ENCODE measurements around the gene NPHP4.

NPHP4 gene

GRCh38 chr1:5949085-5949760, 43.0 kb downstream of the NPHP4 start:
- no peak for FAIRE-seq

DNA sequence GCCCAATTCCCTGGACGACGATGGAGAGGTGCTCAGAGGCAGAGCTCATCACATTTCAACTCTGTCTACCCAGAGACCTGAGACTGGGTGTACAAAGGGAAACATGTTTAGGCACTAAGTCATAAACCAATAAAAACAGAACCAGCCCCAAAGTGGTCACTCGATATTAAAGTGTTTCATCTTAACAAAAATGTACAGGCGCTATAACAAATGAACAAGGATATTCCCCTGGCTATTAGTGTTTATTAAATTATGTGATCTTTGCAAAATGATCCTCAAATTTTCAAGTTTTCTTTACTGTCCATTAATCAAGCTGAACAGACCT, 43.6 kb downstream of the NPHP4 start:
- no peak for FAIRE-seq

DNA sequence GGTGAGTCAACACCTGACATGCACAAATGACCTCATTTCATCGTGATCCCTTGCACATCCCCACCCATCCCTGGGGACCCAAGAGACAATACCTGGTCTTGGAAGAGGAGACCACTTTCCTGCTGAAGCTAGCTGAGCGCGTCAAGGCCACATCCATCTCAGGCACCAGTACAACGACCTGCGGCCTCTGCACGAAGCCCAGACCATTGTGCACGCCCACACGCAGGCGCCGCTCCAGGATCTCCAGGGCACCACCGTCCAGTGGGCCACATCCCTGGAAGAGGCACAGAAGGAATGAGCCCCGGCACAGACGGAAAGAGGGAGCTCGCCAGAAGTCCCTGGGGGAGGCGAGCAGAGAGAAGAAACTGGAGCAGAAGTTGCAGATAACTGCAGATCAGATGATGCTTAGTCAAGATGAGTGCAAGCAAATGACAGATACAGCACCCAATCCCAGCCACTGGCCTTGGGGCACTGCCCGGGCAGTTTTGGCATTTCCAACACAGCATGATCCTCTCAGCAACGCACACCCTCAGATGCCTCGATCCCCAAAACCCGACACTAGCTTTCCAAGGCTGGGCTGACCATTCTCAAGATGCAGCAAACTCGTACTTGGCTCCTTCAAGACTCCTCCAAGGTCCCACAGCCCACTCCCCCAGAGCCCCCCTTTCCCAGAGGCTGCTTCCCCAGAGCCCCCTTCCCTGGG, 44.1 kb downstream of the NPHP4 start:
- FAIRE-seq: no peak

GRCh38 chr1:5947071-5947821, 45.0 kb downstream of the NPHP4 start:
- FAIRE-seq: no peak

- no peak for FAIRE-seq
Measured at GRCh38 chr1:5945445-5945844, 46.8 kb downstream of the NPHP4 start.

DNA sequence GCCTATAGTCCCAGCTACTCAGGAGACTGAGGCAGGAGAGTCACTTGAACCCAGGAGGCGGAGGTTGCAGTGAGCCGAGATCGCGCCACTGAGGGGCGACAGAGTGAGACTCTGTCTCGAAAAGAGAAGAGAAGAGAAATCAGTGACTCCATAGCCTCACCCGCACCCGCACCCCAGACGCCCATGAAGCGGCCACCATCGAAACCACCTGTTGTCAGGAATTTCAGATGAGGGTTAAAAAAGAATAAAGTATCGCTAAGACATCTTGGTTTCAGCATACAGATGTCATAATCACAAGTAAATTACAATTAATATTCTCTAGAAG, 47.4 kb downstream of the NPHP4 start:
- FAIRE-seq: no peak

DNA sequence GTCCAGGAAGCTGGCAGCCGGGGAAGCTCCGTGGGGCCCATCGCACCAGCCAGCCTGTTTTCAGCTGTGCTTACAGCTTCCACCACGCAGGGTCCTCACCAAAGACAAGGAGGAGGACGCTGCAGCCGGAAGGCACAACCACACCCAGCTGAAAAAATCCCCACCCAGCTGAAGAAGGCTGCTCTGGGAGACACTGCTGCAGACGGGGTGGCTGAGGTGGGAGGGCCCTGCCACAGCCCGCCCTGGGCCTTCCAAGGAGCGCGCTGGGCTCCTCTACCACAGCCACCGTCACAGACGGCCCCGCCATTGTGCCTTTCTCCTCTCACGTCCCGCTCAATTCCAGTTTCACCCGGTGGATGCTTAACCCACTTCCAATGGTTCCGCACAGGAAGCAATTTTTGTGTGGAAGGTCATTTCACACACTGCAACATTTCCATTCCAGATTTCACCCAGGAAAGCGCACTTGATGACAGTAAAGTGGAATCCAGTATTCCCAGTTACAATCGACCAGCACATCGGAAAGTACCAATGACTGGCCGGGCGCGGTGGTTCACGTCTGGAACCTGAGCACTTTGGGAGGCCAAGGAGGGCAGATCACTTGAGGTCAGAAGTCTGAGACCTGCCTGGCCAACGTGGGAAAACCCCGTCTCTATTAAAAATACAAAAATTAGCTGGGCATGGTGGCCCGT, 47.9 kb downstream of the NPHP4 start:
- no peak for FAIRE-seq

GRCh38 chr1:5943343-5944124, 48.7 kb downstream of the NPHP4 start:
- no peak for FAIRE-seq

DNA sequence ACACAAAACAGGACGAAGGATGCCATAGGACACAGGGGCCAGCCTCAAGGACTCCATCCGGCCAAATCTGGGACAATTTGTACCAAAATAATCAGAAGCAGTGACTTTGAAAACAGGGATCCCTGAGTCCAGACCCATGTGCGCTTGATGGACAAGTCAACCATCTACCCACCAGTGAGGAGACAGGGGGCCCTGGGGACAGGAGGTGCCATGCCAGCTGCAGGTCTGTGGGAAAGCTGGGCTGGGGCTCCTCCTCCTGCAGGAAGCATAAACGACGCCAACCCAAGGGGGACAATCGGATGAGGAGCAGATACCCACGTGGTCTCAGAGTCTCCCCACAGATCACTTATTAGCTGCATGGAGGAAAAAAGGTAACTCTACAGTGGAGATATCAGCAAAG, 50.6 kb downstream of the NPHP4 start:
- no peak for FAIRE-seq

DNA sequence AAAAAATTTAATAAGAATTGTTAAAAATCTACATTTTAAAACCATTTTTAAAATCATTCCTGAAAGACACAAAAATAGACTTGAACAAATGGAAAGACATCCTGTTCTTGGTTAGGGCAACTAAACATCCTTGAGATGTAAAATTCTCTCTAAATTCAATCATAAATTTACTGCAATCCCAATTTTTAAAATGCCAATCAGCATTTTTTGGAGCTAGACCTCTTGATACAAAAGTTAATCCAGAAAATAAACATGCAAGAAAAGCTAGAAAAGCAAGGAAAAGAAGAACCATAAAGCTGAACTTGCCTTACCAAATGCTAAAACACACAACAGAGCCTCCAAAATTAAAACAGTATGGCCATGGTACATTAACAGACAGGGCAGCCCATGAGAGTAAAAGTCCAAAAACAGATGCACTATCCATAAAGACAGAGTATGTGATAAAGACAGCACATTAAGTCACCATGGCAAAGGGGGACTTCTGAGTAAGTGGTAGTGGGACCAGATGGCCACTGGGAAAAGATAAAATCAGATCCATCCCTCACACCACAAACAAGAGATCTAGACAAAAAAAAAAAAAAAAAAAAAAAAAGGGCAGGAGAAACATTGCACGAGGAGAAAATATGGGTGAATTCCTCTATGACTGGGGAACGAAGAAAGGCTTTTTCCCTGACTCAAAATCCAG, 51.4 kb downstream of the NPHP4 start:
- FAIRE-seq: no peak

DNA sequence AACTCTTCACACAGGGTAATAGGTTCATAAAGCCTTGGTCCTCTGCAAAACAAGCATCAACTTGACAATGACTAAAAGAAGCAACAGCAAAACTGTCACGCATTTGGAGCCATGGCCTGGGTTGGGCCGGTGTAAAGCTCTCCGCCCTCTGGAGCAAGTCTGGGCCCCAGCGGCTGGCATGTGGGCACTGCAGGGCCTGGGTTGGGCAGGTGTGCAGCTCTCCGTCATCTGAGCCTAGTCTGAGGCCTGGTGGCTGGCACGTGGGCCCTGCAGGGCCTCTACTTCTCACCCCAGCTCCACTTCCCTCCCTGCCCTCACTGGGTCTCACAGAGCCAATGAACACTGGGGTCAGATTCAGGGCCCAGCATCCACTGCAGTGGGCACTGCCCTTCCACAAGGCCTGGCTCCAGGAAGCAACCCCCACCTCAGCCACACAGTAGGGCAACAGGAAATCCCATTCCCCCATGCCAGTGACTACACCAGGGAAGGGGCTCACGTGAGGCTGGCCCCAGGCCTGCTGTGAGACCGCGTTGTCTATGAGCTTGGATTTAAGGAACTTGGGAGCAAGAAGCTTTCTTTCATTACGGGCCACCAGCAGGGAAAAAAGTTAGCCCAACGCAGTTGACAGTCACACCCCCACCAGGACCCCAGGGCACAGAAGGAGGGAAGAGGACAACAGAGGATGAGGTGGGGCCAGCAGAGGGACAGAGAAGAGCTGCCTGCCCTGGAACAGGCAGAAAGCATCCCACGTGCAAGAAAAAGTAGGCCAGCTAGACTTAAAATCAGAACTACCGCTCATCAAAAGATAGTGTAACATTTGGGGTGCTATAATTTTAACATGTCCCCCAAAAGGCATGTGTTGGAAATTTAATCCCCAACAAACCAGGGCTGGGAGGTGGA, 52.7 kb downstream of the NPHP4 start:
- FAIRE-seq: no peak

GRCh38 chr1:5938101-5938646, 54.1 kb downstream of the NPHP4 start:
- FAIRE-seq: no peak

DNA sequence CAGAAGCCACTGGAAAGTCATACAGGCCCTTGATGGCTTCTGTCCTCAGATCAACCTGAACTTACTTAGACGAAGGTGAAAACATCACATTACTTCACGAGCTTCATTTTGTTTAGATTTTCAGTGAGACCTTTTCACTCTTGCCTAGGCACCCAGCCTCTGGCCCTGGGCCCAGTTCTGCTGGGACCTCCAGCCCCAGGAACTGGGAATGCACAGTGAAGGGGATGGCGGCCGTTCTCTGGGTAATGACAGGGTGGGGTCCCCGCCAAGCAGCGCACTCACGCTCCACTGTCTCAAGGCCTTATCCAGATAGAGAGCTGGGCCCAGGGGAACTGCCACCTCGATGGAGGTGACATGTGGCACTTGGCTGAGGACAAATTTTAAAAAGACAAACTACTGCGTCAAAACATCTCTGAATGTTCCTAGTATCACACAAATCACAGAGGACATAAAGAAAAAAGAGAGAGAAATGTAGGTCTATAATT, 54.8 kb downstream of the NPHP4 start:
- FAIRE-seq: no peak

DNA sequence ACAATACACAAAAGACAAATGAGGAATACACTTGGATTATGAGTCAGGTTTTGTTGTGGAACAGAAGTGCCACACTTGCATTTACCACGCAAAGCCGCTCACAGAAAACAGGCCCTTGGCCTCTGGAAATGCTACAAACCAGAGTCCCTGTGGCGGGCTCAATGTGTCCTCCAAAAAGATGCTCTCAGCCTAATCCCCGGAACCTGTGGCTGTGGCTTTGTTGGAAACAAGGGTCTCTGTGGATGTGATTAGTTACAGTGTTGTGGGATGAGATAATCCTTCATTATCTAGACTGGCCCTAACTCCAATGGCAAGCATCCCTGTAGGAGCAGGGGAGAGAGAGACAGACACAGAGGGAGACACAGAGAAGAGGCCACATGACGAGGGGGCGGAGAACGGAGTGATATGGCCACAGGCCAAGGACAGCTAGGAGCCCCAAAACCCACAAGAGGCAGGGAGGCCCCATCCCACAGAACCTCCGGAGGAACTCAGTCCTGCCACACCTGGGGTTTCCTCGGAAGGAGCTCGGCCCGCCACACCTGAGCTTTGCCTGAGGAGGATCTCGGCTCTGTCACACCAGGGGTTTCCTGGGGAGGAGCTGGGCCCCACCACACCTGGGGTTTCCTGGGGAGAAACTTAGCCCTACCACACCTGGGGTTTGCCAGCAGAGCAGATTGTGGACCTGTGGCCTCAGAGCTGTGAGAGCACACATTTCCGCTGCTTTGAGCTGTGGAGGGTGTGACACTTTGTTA, 55.4 kb downstream of the NPHP4 start:
- FAIRE-seq: no peak

DNA sequence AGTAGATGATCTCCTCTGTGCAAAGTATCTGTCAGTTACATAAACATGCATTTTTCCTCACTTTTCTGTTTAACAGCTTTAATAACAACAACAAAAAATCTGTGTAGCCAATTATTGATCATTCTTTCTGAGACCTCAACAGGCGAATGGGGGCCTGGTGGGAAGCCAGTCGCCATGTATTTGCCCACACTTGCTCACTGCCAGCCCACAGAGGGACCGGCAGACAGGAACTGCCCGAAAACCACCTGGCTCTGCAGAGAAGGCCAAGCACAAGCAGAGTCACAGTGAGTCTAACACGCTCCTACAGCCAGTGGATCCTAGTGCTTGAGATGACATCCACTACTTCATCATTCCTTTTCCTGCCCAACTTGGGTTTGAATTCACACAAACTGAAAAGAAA, 56.1 kb downstream of the NPHP4 start:
- no peak for FAIRE-seq

- FAIRE-seq: no peak
Measured at GRCh38 chr1:5935026-5935425, 57.2 kb downstream of the NPHP4 start.

- no peak for FAIRE-seq
Measured at GRCh38 chr1:5934058-5934884, 58.0 kb downstream of the NPHP4 start.

GRCh38 chr1:5933676-5934057, 58.6 kb downstream of the NPHP4 start:
- FAIRE-seq: no peak

DNA sequence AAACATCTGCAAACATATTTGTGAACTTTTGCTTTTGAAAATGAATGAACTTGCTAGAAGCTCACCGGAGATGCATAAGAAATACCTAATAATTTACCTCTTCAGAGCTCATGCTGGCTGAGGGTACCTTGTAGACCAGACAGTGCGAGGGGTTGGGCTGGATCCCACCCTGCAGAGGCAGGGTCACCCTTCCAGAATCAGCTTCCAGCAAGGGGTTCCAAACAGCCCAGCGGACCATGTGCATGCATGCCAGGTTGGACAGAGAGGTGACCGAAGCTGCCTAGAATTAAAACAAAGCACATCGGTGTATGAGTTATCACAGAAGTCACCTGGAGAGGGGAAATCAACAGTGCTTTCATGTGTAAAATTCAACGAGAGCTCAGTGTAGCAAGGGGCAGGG, 59.2 kb downstream of the NPHP4 start:
- FAIRE-seq: no peak

Measured in colon (tissue), 2 donors.